ENCODE results near the gene NPTXR. TPM values are rescaled to one million over a fixed set of nuclear protein-coding genes. Genes with fewer than 3 reads are reported as not detected.

The NPTXR gene
- polyA plus RNA-seq, 1 experiment = 2.5 TPM

DNA sequence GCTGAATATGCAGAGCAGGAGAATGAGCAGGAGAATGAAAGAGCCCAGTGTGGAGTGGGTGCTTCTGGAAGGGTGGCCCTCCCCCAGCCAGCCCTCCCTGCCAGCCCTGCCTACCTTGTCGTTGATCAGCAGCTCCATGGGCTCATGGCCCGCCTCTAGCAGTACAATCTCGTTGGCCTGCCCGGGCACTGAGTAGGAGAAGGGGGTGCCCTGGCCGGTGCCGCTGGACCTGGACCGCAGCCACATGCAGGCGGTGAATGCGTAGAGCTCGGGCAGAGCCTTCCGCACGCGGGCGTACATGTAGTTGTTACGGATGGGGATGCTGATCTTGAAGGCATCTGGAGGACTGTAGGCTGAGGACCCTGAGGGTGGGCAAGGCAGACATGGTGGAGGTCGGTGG lies 17.4 kb downstream of the NPTXR start:
- Histone ChIP-seq H3K27me3 (ENCODE audit: control insufficient read depth, insufficient read depth, low read length) (peaks cover 2% of the 10 kb centered on the region), H3K4me3 (ENCODE audit: low read depth, low read length) (no peak overlapping the region), H3K36me3 (ENCODE audit: control insufficient read depth, insufficient read depth, low read length) (no peaks in the 10 kb centered on the region)
- CTCF ChIA-PET = interaction anchor here (1.0 kb wide), 1 partner anchor 167 kb away, joined by 3 read pairs; no protein-coding TSS in a partner anchor
- no peak for DNase-seq (ENCODE audit: low read depth)
- TF ChIP-seq, protein P1, sequence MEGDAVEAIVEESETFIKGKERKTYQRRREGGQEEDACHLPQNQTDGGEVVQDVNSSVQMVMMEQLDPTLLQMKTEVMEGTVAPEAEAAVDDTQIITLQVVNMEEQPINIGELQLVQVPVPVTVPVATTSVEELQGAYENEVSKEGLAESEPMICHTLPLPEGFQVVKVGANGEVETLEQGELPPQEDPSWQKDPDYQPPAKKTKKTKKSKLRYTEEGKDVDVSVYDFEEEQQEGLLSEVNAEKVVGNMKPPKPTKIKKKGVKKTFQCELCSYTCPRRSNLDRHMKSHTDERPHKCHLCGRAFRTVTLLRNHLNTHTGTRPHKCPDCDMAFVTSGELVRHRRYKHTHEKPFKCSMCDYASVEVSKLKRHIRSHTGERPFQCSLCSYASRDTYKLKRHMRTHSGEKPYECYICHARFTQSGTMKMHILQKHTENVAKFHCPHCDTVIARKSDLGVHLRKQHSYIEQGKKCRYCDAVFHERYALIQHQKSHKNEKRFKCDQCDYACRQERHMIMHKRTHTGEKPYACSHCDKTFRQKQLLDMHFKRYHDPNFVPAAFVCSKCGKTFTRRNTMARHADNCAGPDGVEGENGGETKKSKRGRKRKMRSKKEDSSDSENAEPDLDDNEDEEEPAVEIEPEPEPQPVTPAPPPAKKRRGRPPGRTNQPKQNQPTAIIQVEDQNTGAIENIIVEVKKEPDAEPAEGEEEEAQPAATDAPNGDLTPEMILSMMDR (IDR thresholded peaks at IDR 0.05; ENCODE audit: insufficient read depth, low read depth, low read length) = no peak
- POLR2A ChIA-PET = no interaction called here

DNA sequence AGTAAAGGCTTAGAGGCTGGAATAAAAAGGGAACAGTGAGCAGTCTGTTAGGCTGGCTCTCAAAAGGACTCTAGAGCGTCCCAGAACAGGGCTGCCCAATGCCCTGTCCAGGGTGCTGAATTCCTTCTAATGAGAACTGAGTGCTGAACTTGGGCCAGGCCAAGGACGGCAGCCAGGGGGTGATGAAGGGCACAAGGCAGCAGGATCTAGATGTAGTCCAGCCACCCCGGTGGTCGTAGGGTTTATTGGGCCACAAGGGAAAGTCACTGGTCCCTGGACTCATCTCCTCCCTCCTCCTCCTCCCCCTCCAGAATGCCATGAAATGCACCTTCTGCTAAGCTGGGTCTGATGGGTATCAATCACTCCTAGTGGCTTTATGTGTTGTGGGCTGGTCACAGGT lies 19.2 kb downstream of the NPTXR start:
- CTCF ChIA-PET = interaction anchor here (0.9 kb wide), 1 partner anchor 55 kb away, joined by 3 read pairs; no protein-coding TSS in a partner anchor
- Histone ChIP-seq H3K4me3 (ENCODE audit: low read depth, low read length) (no peak overlapping the region), H3K27me3 (ENCODE audit: control insufficient read depth, insufficient read depth, low read length) (peaks cover 5% of the 10 kb centered on the region), H3K36me3 (ENCODE audit: control insufficient read depth, insufficient read depth, low read length) (no peaks in the 10 kb centered on the region)
- POLR2A ChIA-PET = no interaction called here
- no peak for DNase-seq (ENCODE audit: low read depth)
- TF ChIP-seq, protein P1 (IDR thresholded peaks at IDR 0.05; ENCODE audit: insufficient read depth, low read depth, low read length) = peak; percentile 74

DNA sequence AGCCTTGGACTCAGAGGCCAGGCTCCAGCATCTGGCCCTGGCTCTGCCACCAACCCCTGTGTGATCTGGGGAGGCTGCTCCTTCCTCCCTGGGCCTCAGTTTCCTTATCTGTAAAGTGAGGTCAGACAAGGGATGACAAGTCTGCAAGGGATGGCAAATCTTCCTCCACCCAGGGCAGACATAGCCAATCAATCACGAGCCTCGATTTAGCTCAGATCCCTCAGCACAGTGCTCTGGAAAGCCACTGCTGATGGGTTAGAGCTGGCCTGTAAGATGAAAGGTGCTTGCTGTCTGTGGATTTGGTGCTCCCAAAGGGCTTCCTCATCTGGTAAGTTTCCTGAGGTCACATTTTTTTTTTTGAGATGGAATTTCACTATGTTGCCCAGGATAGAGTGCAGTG lies 20.2 kb downstream of the NPTXR start:
- peaks cover 5% of the 10 kb centered on the region for H3K27me3 ChIP-seq (ENCODE audit: control insufficient read depth, insufficient read depth, low read length)
- POLR2A ChIA-PET = no interaction called here
- TF ChIP-seq, protein P1 (IDR thresholded peaks at IDR 0.05; ENCODE audit: insufficient read depth, low read depth, low read length) = no peak
- no peak overlapping the region for H3K4me3 ChIP-seq (ENCODE audit: low read depth, low read length)
- CTCF ChIA-PET = interaction anchor here (0.6 to 0.9 kb wide), 2 partner anchors 15 to 54 kb away, joined by 3 read pairs; no protein-coding TSS in a partner anchor
- DNase-seq (ENCODE audit: low read depth) = no peak
- H3K36me3 ChIP-seq (ENCODE audit: control insufficient read depth, insufficient read depth, low read length) = no peaks in the 10 kb centered on the region

DNA sequence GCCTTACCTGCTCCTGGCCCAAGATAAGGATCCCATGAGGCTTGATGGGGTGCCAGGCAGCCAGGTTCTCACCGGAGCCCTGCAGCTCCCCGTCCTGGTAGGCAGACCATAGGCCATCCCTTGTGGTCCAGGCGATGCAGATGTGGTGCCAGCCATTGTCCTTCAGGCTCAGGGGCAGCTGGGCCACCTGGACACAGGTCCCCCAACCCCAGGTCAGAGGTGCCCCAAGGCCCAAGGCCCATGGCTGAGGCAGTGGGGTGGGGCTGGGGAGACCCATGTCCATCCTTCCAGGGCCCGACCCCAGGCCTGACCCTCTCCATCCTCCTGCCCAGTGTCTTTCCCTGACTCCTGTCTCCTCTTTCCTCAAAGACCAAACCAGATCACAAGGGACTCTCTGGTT lies 20.8 kb downstream of the NPTXR start:
- Histone ChIP-seq H3K4me3 (ENCODE audit: low read depth, low read length) (no peak overlapping the region), H3K27me3 (ENCODE audit: control insufficient read depth, insufficient read depth, low read length) (peaks cover 5% of the 10 kb centered on the region), H3K36me3 (ENCODE audit: control insufficient read depth, insufficient read depth, low read length) (no peaks in the 10 kb centered on the region)
- no peak for DNase-seq (ENCODE audit: low read depth)
- POLR2A ChIA-PET = no interaction called here
- TF ChIP-seq, protein P1 (IDR thresholded peaks at IDR 0.05; ENCODE audit: insufficient read depth, low read depth, low read length) = no peak
- CTCF ChIA-PET = interaction anchor here (0.6 kb wide), 1 partner anchor 15 kb away, joined by 3 read pairs; no protein-coding TSS in a partner anchor

DNA sequence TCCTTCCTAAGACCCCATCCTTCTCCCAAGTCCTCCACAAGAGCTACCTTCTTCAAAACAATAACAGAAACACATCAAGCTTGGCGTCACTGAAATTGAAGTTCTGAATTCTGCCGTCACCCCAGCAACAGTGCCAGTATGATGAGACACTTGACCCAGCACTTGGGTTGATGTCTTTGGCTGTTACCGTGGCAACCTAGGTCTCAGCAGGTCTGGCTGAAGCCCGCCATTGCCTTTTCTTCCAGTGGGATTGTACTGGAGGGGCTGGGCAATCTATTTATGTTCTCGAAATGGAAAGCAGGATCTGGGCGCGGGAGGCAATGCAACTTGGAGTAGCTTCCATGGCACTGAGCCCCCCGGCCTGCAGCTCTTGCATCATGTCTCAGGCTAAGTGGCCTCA lies 23.8 kb downstream of the NPTXR start:
- TF ChIP-seq, protein P1 (IDR thresholded peaks at IDR 0.05; ENCODE audit: insufficient read depth, low read depth, low read length) = no peak
- CTCF ChIA-PET = no interaction called here
- H3K36me3 ChIP-seq (ENCODE audit: control insufficient read depth, insufficient read depth, low read length) = no peaks in the 10 kb centered on the region
- POLR2A ChIA-PET = no interaction called here
- H3K4me3 ChIP-seq (ENCODE audit: low read depth, low read length) = no peak overlapping the region
- peaks cover 4% of the 10 kb centered on the region for H3K27me3 ChIP-seq (ENCODE audit: control insufficient read depth, insufficient read depth, low read length)
- DNase-seq (ENCODE audit: low read depth) = no peak

All from BJ (cell line).